Thoracic aorta (tissue), 2 donors: ENCODE results near the gene AFDN. TPM values are rescaled to one million over a fixed set of nuclear protein-coding genes. Genes with fewer than 3 reads are reported as not detected.

Experiments used
- ATAC-seq: fragments of 150-250 bp; one replicate; pipeline ENCODE4 v1.8.0; 2017; ENCODE audit warnings: low read depth; ENCODE audit not compliant: insufficient number of reproducible peaks, low FRiP score
- DNase-seq: peaks from one replicate; pipeline ENCODE4 v3.0.0-alpha.2; 2020; ENCODE audit warnings: low spot score
- H3K27ac ChIP-seq, 2 donors: fragments of 200-600 bp; sonication (generic); 1 replicate in 1 of 2; 2 replicates in 1 of 2; pipeline ENCODE4 v1.5.1; 2016; ENCODE audit warnings: mild to moderate bottlenecking in 2 of 2, moderate library complexity in 2 of 2
- H3K27me3 ChIP-seq: fragments of 200-600 bp; sonication (generic); replicated peaks from 2 replicates; pipeline ENCODE4 v1.6.0; 2016; ENCODE audit warnings: mild to moderate bottlenecking; ENCODE audit not compliant: insufficient read depth
- H3K36me3 ChIP-seq: fragments of 200-600 bp; sonication (generic); one replicate; pipeline ENCODE4 v1.5.1; 2016
- H3K4me1 ChIP-seq, 2 donors: fragments of 200-600 bp; sonication (generic); 1 replicate in 1 of 2; 2 replicates in 1 of 2; pipeline versions ENCODE4 v1.5.1 to v1.6.0; 2016; ENCODE audit warnings: low read depth in 2 of 2, mild to moderate bottlenecking in 1 of 2; ENCODE audit not compliant: control insufficient read depth in 1 of 2
- H3K4me3 ChIP-seq: fragments of 200-600 bp; sonication (generic); 2 replicates; pipeline ENCODE4 v1.5.1; 2016; ENCODE audit warnings: mild to moderate bottlenecking
- H3K9me3 ChIP-seq: fragments of 200-600 bp; sonication (generic); 2 replicates; pipeline ENCODE4 v1.5.1; 2016
- CTCF ChIP-seq: fragments of 200-600 bp; sonication (generic); IDR thresholded peaks from one replicate; pipeline ENCODE4 v1.5.1; 2019; ENCODE audit warnings: antibody characterized with exemption
- total RNA-seq, 2 donors: library from RNA; depleted of rRNA; stranded (reverse); fragments of >200 nt; gene quantifications; one replicate each; pipeline versions ENCODE4 v1.1.0 to v1.2.3, GENCODE V29; 2016

The AFDN gene
- total RNA-seq, 2 donors from 2014 or later: 70.5 to 79.5 TPM

DNA sequence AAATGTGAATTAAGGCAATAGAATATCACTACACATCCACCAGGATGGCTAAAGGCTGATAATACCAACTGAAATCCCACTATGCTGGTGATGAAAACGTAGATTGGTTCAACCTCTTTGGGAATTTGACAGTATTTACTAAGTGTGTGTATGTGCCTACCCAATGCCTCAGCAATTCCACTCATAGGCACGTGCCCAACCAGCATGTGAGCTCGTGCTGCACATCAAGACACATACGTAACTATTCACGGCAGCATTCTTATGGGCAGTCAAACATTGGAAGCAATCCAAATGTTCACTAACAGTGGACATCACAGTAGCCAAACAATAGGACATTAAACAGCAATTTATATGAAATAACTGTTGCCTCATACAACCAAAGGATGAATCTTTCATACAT, 15.7 kb upstream of the AFDN start:
- ATAC-seq: no peak
- H3K36me3 ChIP-seq: no peaks in the 10 kb centered on the region
- TF ChIP-seq CTCF: no peak
- H3K27me3 ChIP-seq: no peaks in the 10 kb centered on the region
- no peak overlapping the region for H3K4me3 ChIP-seq
- H3K4me1 ChIP-seq: no peaks in the 10 kb centered on the region
- no peak for DNase-seq
- H3K9me3 ChIP-seq: no peaks in the 10 kb centered on the region
- H3K27ac ChIP-seq: no peak overlapping the region

- Histone ChIP-seq H3K4me1 (no peaks in the 10 kb centered on the region), H3K9me3 (no peaks in the 10 kb centered on the region), H3K27ac (no peak overlapping the region), H3K27me3 (no peaks in the 10 kb centered on the region), H3K4me3 (no peak overlapping the region), H3K36me3 (no peaks in the 10 kb centered on the region)
- ATAC-seq (no peak), DNase-seq (no peak)
- no peak for TF ChIP-seq CTCF
These were observed 15.1 kb upstream of the AFDN start for GRCh38 chr6:167811442-167812087.

DNA sequence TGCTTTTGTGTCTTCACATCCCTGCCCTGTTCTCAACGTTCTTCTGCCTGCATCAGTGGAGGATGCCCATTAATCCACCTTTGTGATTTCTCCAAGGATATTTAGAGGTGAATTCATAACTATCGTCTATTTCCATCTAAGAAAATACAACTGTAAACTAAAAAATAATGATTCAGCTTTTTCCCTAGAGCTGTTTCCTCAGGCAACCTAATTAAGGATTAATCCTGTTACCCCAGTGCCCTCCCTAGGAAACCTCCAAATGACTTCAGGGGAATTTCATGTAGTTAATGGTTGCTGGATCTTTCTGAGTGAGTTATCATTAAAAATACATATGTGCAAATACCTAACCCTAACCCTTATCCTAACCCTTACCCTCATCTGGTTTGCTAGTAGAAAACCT, 14.6 kb upstream of the AFDN start:
- H3K4me1 ChIP-seq: no peaks in the 10 kb centered on the region
- ATAC-seq (no peak), DNase-seq (no peak)
- H3K27ac ChIP-seq: no peak overlapping the region
- no peak overlapping the region for H3K4me3 ChIP-seq
- no peaks in the 10 kb centered on the region for H3K27me3 ChIP-seq
- no peak for TF ChIP-seq CTCF
- H3K9me3 ChIP-seq: no peaks in the 10 kb centered on the region
- no peaks in the 10 kb centered on the region for H3K36me3 ChIP-seq

DNA sequence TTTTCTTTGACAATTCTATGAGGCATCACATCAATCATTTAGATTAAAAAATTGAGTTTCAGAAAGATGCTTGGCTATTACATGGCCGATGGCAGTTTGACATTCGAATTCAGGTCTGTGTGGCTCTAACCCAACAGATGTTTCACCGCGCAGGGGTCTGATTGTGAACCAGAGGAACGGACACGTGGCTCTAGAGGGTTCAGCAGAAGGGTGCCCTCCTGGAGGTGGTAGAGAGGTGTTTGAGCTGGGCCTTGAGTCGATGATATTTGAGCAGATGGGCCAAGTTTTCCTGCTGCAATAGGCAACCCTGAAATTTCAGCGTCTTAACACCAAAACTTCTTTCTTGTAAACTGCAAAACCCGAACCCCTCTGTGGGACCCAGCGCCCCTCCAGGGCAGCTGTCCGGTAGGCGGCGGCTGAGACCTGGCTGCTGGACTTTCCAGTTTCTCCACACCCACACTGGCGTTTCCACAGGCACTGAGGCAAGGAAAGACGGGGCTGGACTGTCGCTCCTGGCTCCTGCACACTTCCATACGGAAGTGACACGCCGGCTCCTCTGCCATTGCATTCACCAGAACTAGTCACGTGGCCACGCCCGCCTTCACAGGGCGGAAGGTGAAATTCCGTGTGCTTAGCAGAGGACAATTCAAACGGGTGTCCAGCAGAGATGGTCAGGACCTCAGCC, 11.3 kb upstream of the AFDN start:
- TF ChIP-seq CTCF: no peak
- H3K27me3 ChIP-seq: no peaks in the 10 kb centered on the region
- no peaks in the 10 kb centered on the region for H3K36me3 ChIP-seq
- H3K4me1 ChIP-seq: no peaks in the 10 kb centered on the region
- H3K9me3 ChIP-seq: no peaks in the 10 kb centered on the region
- DNase-seq (no peak), ATAC-seq (no peak)
- no peak overlapping the region for H3K4me3 ChIP-seq
- H3K27ac ChIP-seq: no peak overlapping the region

DNA sequence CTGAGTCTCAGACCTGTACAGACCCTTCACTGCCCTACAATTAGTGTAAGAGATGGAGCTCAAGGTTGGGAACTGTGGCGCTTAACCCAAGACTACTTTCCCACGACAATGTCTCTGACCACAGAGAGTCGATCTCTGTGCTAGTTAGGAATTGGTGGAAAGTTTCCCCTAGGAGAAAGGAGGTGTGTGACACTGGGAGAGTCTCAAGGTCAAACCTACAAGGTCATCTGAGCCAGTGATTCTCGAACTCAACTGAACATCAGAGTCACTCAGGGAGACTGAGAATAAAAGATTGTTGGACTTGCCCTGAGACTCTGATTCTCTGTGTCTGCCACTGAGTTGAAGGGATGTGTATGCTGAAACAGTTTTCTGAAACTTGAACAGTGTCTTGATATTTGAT, 9.7 kb upstream of the AFDN start:
- H3K27ac ChIP-seq: no peak overlapping the region
- H3K27me3 ChIP-seq: no peaks in the 10 kb centered on the region
- no peaks in the 10 kb centered on the region for H3K9me3 ChIP-seq
- H3K4me3 ChIP-seq: no peak overlapping the region
- TF ChIP-seq CTCF: no peak
- no peaks in the 10 kb centered on the region for H3K4me1 ChIP-seq
- DNase-seq (no peak), ATAC-seq (no peak)
- H3K36me3 ChIP-seq: no peaks in the 10 kb centered on the region
